Measurements from ENCODE around the gene SLC16A10.

The SLC16A10 gene

DNA sequence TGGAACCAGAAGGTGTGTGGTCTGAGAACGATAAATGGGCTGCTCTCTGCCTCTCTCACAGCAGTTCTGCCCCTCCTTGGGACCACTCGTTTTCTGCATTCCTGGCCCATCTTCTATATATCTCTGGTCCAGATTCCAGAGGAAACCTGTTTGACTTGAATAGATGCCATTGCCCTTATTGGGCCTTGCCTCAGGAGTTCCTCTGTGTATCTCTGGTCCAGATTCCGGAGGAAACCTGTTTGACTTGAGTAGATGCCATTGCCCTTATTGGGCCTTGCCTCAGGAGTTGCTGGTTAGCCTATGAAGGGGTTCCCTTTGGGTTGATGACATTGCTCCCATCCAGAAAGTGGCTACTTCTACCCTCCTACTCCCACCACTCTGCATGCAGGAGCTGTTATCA lies 189.4 kb downstream of the SLC16A10 start:
- H3K36me3 ChIP-seq (ENCODE audit: insufficient read depth, low read length): peaks cover 39% of the 10 kb centered on the region
- H3K4me1 ChIP-seq (ENCODE audit: control insufficient read depth, insufficient read depth, low read length, unreplicated experiment): no peaks in the 10 kb centered on the region
- no peaks in the 10 kb centered on the region for H3K79me2 ChIP-seq (ENCODE audit: control insufficient read depth, insufficient read depth, low read length, unreplicated experiment)

DNA sequence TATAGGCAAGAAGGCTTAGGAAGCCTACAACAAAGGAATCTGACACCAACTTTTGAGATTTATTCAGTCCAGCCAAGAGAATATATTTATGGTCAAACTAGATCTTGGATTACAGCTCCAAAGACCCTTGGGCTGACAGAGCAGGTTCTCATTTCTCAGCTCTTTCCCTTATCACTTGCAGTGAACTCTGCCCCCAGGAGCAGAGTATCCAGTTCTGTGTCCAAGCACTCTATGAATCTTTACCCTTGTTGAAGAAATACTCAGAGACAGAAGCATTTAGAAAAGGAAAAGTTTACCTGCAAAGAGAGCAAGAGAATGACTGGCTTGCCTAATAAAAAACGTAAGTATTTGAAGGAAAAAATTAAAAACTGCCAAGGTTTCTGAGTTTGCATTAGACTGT lies 190.5 kb downstream of the SLC16A10 start:
- no peak overlapping the region for H2AFZ ChIP-seq (ENCODE audit: low read length, unreplicated experiment)
- H3K36me3 ChIP-seq (ENCODE audit: insufficient read depth, low read length): peaks cover 39% of the 10 kb centered on the region
- H3K4me3 ChIP-seq (ENCODE audit: low read depth, low read length): no peak overlapping the region
- H3K79me2 ChIP-seq (ENCODE audit: control insufficient read depth, insufficient read depth, low read length, unreplicated experiment): no peaks in the 10 kb centered on the region
- no peak overlapping the region for H3K27ac ChIP-seq (ENCODE audit: low read depth, low read length)
- no peaks in the 10 kb centered on the region for H3K4me1 ChIP-seq (ENCODE audit: control insufficient read depth, insufficient read depth, low read length, unreplicated experiment)
- H3K27me3 ChIP-seq (ENCODE audit: insufficient read depth, low read length): no peaks in the 10 kb centered on the region

More for the DNA sequence above, 189.4 kb downstream of the SLC16A10 start:
- H3K27me3 ChIP-seq (ENCODE audit: insufficient read depth, low read length): no peaks in the 10 kb centered on the region
- H3K4me3 ChIP-seq (ENCODE audit: low read depth, low read length): no peak overlapping the region
- no peak overlapping the region for H2AFZ ChIP-seq (ENCODE audit: low read length, unreplicated experiment)
- H3K27ac ChIP-seq (ENCODE audit: low read depth, low read length): no peak overlapping the region

DNA sequence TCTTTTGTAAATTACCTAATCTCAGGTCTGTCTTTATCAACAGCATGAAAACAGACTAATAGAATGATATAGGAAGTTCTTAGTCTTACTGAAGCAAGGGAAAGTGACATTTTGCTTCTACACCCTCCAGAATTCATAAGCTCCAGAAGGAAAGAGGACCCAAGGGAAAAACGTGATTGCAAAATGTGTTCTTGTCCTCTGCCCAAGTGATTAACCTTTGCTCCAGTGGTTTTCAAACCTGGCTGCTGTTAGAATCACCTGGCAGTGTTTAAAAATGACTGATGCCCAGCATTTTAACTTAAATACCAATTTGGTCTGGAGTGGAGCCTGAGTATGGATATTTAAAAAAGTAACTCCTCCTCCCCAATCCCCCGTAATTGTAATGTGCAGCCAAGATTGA lies 191.4 kb downstream of the SLC16A10 start:
- no peaks in the 10 kb centered on the region for H3K4me1 ChIP-seq (ENCODE audit: control insufficient read depth, insufficient read depth, low read length, unreplicated experiment)
- peaks cover 37% of the 10 kb centered on the region for H3K36me3 ChIP-seq (ENCODE audit: insufficient read depth, low read length)
- no peak overlapping the region for H2AFZ ChIP-seq (ENCODE audit: low read length, unreplicated experiment)
- no peak overlapping the region for H3K4me3 ChIP-seq (ENCODE audit: low read depth, low read length)
- no peaks in the 10 kb centered on the region for H3K79me2 ChIP-seq (ENCODE audit: control insufficient read depth, insufficient read depth, low read length, unreplicated experiment)
- no peak overlapping the region for H3K27ac ChIP-seq (ENCODE audit: low read depth, low read length)
- no peaks in the 10 kb centered on the region for H3K27me3 ChIP-seq (ENCODE audit: insufficient read depth, low read length)

DNA sequence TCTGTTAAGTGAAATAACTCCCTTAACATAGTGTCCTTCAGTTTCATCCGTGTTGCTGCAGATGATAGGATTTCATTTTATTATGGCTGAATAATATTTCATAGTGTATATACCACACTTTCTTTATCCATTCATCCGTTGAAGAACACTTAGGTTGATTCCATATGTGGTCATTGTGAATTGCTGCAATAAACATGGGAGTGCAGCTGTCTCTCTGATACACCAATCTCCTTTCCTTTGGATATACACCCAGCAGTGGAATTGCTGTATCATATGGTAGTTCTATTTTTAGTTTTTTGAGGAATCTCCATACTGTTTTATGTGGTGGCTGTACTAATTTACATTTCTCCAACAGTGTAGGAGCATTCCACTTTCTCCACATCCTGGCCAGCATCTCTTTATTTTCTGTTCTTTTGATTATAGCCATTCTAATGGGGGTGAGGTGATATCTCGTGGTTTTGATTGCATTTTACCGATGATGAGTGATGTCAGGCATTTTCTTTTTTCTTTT lies 193.2 kb downstream of the SLC16A10 start:
- H3K27me3 ChIP-seq (ENCODE audit: insufficient read depth, low read length): no peaks in the 10 kb centered on the region
- H3K4me3 ChIP-seq (ENCODE audit: low read depth, low read length): no peak overlapping the region
- no peaks in the 10 kb centered on the region for H3K79me2 ChIP-seq (ENCODE audit: control insufficient read depth, insufficient read depth, low read length, unreplicated experiment)
- peaks cover 21% of the 10 kb centered on the region for H3K36me3 ChIP-seq (ENCODE audit: insufficient read depth, low read length)
- no peak overlapping the region for H3K27ac ChIP-seq (ENCODE audit: low read depth, low read length)
- H3K4me1 ChIP-seq (ENCODE audit: control insufficient read depth, insufficient read depth, low read length, unreplicated experiment): no peaks in the 10 kb centered on the region
- H2AFZ ChIP-seq (ENCODE audit: low read length, unreplicated experiment): no peak overlapping the region

Data from ACC112 (cell line).